ENCODE measurements around the gene MAPKBP1. TPM values are rescaled to one million over a fixed set of nuclear protein-coding genes. Genes with fewer than 3 reads are reported as not detected.

The MAPKBP1 gene
- total RNA-seq, 1 experiment from 2014 or later = 16.2 TPM

GRCh38 chr15:41858756-41859155 lies 84.5 kb downstream of the MAPKBP1 start:
- no peaks in the 10 kb centered on the region for H3K27me3 ChIP-seq (replicated peaks; ENCODE audit: control insufficient read depth, insufficient read depth, low read length)
- ChIA-PET POLR2A (no interaction called here), CTCF (no interaction called here)
- H3K4me1 ChIP-seq = no peaks in the 10 kb centered on the region
- Mint-ChIP-seq H3K36me3 (ENCODE audit: insufficient read depth, unreplicated experiment) (peaks cover 5% of the 10 kb centered on the region), H3K27ac (ENCODE audit: unreplicated experiment) (no peak overlapping the region), H3K4me1 (ENCODE audit: low read depth, unreplicated experiment) (no peaks in the 10 kb centered on the region), H3K9me3 (ENCODE audit: unreplicated experiment) (no peaks in the 10 kb centered on the region), H3K27me3 (ENCODE audit: insufficient read depth, unreplicated experiment) (no peaks in the 10 kb centered on the region), H3K4me3 (ENCODE audit: unreplicated experiment) (no peak overlapping the region)
- TF ChIP-seq CTCF (IDR thresholded peaks at IDR 0.05; ENCODE audit: insufficient read depth in 1 of 2, low read depth in 1 of 2, low read length in 1 of 2, severe bottlenecking in 1 of 2, unreplicated experiment in 1 of 2) = no peak
- DNase-seq = no peak
- intact Hi-C loops (cut with micrococcal nuclease; ENCODE audit: unreplicated experiment) = no loop called here
- BruUV-seq (replicated peaks) = no TSS peak
- no peaks in the 10 kb centered on the region for H3K36me3 ChIP-seq (ENCODE audit: control insufficient read depth, insufficient read depth, low read length)
- H3K9me3 ChIP-seq = no peaks in the 10 kb centered on the region
- H3K4me3 ChIP-seq (ENCODE audit: low read depth, low read length) = no peak overlapping the region

DNA sequence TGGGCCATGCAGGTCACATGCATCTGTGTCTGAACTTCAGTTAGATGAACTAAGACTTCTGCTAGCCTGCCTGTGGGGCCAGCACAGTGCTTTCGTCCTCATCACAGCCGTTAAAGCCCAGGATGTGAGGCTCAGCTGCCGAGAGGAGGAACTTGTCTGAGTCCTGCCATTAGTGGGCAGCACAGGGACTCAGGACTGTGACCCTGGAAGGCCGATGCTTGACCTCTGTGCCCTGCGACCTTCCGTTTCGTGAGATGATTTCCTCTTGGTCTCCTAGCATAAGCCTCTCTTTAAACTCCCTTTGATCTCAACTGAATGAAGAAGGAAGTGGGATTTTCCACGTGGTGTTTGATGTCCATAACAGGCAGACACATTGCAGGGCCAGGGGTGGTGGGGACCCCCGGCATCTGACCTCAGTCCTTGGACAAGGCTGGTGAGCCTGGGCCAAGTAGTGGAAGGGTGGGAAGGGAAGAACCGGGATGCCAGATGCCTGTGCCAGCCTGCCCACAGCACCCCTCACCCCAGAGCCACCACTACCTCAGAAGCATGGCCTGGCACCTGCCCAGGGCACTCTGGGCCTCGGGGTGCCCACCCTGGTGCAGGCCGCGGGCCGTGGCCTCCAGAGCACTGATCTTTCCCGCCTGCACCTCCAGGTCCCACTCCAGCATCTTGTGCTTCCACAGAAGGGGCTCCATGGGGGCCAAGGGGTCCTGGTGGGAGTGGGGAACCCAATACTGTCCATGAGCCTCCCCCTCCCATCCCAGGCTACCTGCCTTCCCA lies 86.0 kb downstream of the MAPKBP1 start:
- Histone ChIP-seq H3K27me3 (replicated peaks; ENCODE audit: control insufficient read depth, insufficient read depth, low read length) (no peaks in the 10 kb centered on the region), H3K4me3 (ENCODE audit: low read depth, low read length) (no peak overlapping the region), H3K9me3 (no peaks in the 10 kb centered on the region), H3K4me1 (no peaks in the 10 kb centered on the region), H3K36me3 (ENCODE audit: control insufficient read depth, insufficient read depth, low read length) (no peaks in the 10 kb centered on the region)
- ChIA-PET CTCF (interaction anchor here (2.8 kb wide), 1 partner anchor 44 kb away, joined by 8 read pairs; no protein-coding TSS in a partner anchor), POLR2A (no interaction called here)
- Mint-ChIP-seq H3K27me3 (ENCODE audit: insufficient read depth, unreplicated experiment) (no peaks in the 10 kb centered on the region), H3K9me3 (ENCODE audit: unreplicated experiment) (no peaks in the 10 kb centered on the region), H3K4me3 (ENCODE audit: unreplicated experiment) (no peak overlapping the region), H3K4me1 (ENCODE audit: low read depth, unreplicated experiment) (no peaks in the 10 kb centered on the region), H3K27ac (ENCODE audit: unreplicated experiment) (no peak overlapping the region), H3K36me3 (ENCODE audit: insufficient read depth, unreplicated experiment) (no peaks in the 10 kb centered on the region)
- DNase-seq = no peak
- no TSS peak for BruUV-seq (replicated peaks)
- TF ChIP-seq CTCF (IDR thresholded peaks at IDR 0.05; ENCODE audit: insufficient read depth in 1 of 2, low read depth in 1 of 2, low read length in 1 of 2, severe bottlenecking in 1 of 2, unreplicated experiment in 1 of 2) = peak in 1 of 2 experiments; percentile 35
- intact Hi-C loops (cut with micrococcal nuclease; ENCODE audit: unreplicated experiment) = no loop called here

DNA sequence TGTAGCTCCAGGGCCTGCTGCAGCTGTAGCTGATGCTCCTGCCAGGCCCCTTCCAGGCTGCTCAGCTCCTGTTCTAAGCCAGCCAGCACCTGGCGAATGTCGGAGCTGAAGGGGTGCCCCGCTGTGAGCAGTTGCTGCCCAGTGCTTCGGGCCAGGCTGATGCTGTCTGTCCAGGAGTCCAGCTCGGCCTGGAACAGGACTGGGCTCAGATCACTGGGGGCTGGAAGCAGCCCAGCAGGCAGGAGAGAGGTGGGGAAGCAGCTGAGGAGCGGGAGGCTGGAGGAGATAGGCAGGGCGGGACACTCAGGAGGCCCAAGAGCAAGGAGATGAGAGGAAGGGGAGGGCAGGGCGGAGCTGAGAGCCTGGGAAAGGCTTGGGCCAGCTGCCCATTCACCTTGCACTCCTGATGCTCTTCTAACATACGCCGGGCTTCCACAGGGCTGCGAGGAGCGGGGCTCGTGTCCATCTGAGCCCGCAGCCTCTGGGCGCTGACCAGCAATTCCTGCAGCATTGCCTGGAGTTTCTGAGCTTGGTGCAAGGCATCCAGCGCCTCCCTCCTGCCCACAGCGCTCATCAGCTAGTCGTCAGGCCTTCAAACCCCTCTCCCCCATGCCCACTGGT lies 87.6 kb downstream of the MAPKBP1 start:
- no peaks in the 10 kb centered on the region for H3K36me3 ChIP-seq (ENCODE audit: control insufficient read depth, insufficient read depth, low read length)
- DNase-seq = no peak
- H3K4me1 ChIP-seq = peaks cover 15% of the 10 kb centered on the region
- H3K27ac Mint-ChIP-seq (ENCODE audit: unreplicated experiment) = no peak overlapping the region
- no peaks in the 10 kb centered on the region for H3K9me3 ChIP-seq
- H3K4me3 Mint-ChIP-seq (ENCODE audit: unreplicated experiment) = no peak overlapping the region
- H3K27me3 Mint-ChIP-seq (ENCODE audit: insufficient read depth, unreplicated experiment) = no peaks in the 10 kb centered on the region
- H3K4me1 Mint-ChIP-seq (ENCODE audit: low read depth, unreplicated experiment) = no peaks in the 10 kb centered on the region
- no peaks in the 10 kb centered on the region for H3K27me3 ChIP-seq (replicated peaks; ENCODE audit: control insufficient read depth, insufficient read depth, low read length)
- no peaks in the 10 kb centered on the region for H3K36me3 Mint-ChIP-seq (ENCODE audit: insufficient read depth, unreplicated experiment)
- no peak overlapping the region for H3K4me3 ChIP-seq (ENCODE audit: low read depth, low read length)
- ChIA-PET CTCF (interaction anchor here (0.8 to 2.8 kb wide), 2 partner anchors 43 to 219 kb away, joined by 3 to 8 read pairs; no protein-coding TSS in a partner anchor), POLR2A (no interaction called here)
- TF ChIP-seq CTCF (IDR thresholded peaks at IDR 0.05; ENCODE audit: insufficient read depth in 1 of 2, low read depth in 1 of 2, low read length in 1 of 2, severe bottlenecking in 1 of 2, unreplicated experiment in 1 of 2) = no peak
- BruUV-seq (replicated peaks) = no TSS peak
- intact Hi-C loops (cut with micrococcal nuclease; ENCODE audit: unreplicated experiment) = no loop called here
- no peaks in the 10 kb centered on the region for H3K9me3 Mint-ChIP-seq (ENCODE audit: unreplicated experiment)
